Measurements from ENCODE around the gene KCNQ4.

The KCNQ4 gene

GRCh38 chr1:40783001-40783905 is at the start of gene KCNQ4:
TSS of gene KCNQ4 (plus strand) at chr1:40783787. CDS start at chr1:40784094, 307 bp downstream.
- no peak for DNase-seq (ENCODE audit: low read depth)

- no peak for DNase-seq (ENCODE audit: low read depth)
Observed at GRCh38 chr1:40734882-40735628, 48.5 kb upstream of the KCNQ4 start.

GRCh38 chr1:40736085-40736531 is 47.5 kb upstream of the KCNQ4 start:
- no peak for DNase-seq (ENCODE audit: low read depth)

GRCh38 chr1:40738831-40739230 is 44.8 kb upstream of the KCNQ4 start:
- no peak for DNase-seq (ENCODE audit: low read depth)

- DNase-seq (ENCODE audit: low read depth): no peak
Observed at GRCh38 chr1:40739455-40740008, 44.1 kb upstream of the KCNQ4 start.

GRCh38 chr1:40740039-40740996 is 43.3 kb upstream of the KCNQ4 start:
- no peak for DNase-seq (ENCODE audit: low read depth)

GRCh38 chr1:40740997-40741736 is 42.4 kb upstream of the KCNQ4 start:
- DNase-seq (ENCODE audit: low read depth): no peak

GRCh38 chr1:40742363-40743061 is 41.1 kb upstream of the KCNQ4 start:
- DNase-seq (ENCODE audit: low read depth): no peak

- no peak for DNase-seq (ENCODE audit: low read depth)
Observed at GRCh38 chr1:40743452-40743851, 40.1 kb upstream of the KCNQ4 start.

- no peak for DNase-seq (ENCODE audit: low read depth)
Observed at GRCh38 chr1:40743860-40744259, 39.7 kb upstream of the KCNQ4 start.

GRCh38 chr1:40745176-40745575 is 38.4 kb upstream of the KCNQ4 start:
- no peak for DNase-seq (ENCODE audit: low read depth)

- no peak for DNase-seq (ENCODE audit: low read depth)
Observed at GRCh38 chr1:40746344-40747090, 37.1 kb upstream of the KCNQ4 start.

- DNase-seq (ENCODE audit: low read depth): no peak
Observed at GRCh38 chr1:40748841-40749718, 34.5 kb upstream of the KCNQ4 start.

- DNase-seq (ENCODE audit: low read depth): no peak
Observed at GRCh38 chr1:40749817-40750216, 33.8 kb upstream of the KCNQ4 start.

- no peak for DNase-seq (ENCODE audit: low read depth)
Observed at GRCh38 chr1:40750451-40750908, 33.1 kb upstream of the KCNQ4 start.

- no peak for DNase-seq (ENCODE audit: low read depth)
Observed at GRCh38 chr1:40751802-40752201, 31.8 kb upstream of the KCNQ4 start.

- DNase-seq (ENCODE audit: low read depth): no peak
Observed at GRCh38 chr1:40753142-40753882, 30.3 kb upstream of the KCNQ4 start.

GRCh38 chr1:40754201-40754600 is 29.4 kb upstream of the KCNQ4 start:
- no peak for DNase-seq (ENCODE audit: low read depth)
